Kidney epithelial cell (primary cell): Measurements from ENCODE around the gene NEBL. TPM values are rescaled to one million over a fixed set of nuclear protein-coding genes. Genes with fewer than 3 reads are reported as not detected.

Experiments
- DNase-seq: peaks from one replicate; pipeline ENCODE4 v3.0.0-alpha.2; 2010; ENCODE audit warnings: low read depth
- H3K27me3 ChIP-seq: 2 replicates; pipeline ENCODE4 v1.6.0; 2011; ENCODE audit warnings: low read length; ENCODE audit not compliant: control insufficient read depth, insufficient read depth
- H3K36me3 ChIP-seq: 2 replicates; pipeline ENCODE4 v1.5.1; 2011; ENCODE audit warnings: low read length; ENCODE audit not compliant: control insufficient read depth, insufficient read depth
- H3K4me3 ChIP-seq: 2 replicates; pipeline ENCODE4 v1.5.1; 2011; ENCODE audit warnings: low read depth, mild to moderate bottlenecking, control low read depth, low read length
- total RNA-seq: library from RNA; depleted of rRNA; stranded (reverse); fragments of >200 nt; gene quantifications from 2 replicates; pipeline ENCODE4 v1.2.3, GENCODE V29; 2015
- TF ChIP-seq, protein P1 (sequence below): IDR thresholded peaks from 2 replicates; pipeline ENCODE4 v1.5.1; 2011; ENCODE audit warnings: mild to moderate bottlenecking, moderate library complexity, low read length, control low read depth, inconsistent platforms; ENCODE audit not compliant: insufficient read depth, poor library complexity, severe bottlenecking

Gene NEBL
- total RNA-seq, 1 donor from 2014 or later = 6.9 TPM

- TF ChIP-seq, protein P1, sequence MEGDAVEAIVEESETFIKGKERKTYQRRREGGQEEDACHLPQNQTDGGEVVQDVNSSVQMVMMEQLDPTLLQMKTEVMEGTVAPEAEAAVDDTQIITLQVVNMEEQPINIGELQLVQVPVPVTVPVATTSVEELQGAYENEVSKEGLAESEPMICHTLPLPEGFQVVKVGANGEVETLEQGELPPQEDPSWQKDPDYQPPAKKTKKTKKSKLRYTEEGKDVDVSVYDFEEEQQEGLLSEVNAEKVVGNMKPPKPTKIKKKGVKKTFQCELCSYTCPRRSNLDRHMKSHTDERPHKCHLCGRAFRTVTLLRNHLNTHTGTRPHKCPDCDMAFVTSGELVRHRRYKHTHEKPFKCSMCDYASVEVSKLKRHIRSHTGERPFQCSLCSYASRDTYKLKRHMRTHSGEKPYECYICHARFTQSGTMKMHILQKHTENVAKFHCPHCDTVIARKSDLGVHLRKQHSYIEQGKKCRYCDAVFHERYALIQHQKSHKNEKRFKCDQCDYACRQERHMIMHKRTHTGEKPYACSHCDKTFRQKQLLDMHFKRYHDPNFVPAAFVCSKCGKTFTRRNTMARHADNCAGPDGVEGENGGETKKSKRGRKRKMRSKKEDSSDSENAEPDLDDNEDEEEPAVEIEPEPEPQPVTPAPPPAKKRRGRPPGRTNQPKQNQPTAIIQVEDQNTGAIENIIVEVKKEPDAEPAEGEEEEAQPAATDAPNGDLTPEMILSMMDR = no peak
- Histone ChIP-seq H3K27me3 (no peaks in the 10 kb centered on the region), H3K4me3 (no peak overlapping the region), H3K36me3 (no peaks in the 10 kb centered on the region)
- DNase-seq = no peak
Measured at GRCh38 chr10:20852303-20852702, 44.8 kb downstream of the NEBL start.

- H3K36me3 ChIP-seq = no peaks in the 10 kb centered on the region
- DNase-seq = no peak
- TF ChIP-seq, protein P1 = no peak
Measured at GRCh38 chr10:20847512-20847911, 49.6 kb downstream of the NEBL start.

GRCh38 chr10:20846263-20846662, 50.8 kb downstream of the NEBL start:
- TF ChIP-seq, protein P1 = no peak
- Histone ChIP-seq H3K27me3 (no peaks in the 10 kb centered on the region), H3K36me3 (no peaks in the 10 kb centered on the region), H3K4me3 (no peak overlapping the region)
- no peak for DNase-seq

More at GRCh38 chr10:20847512-20847911, 49.6 kb downstream of the NEBL start:
- Histone ChIP-seq H3K27me3 (no peaks in the 10 kb centered on the region), H3K4me3 (no peak overlapping the region)

DNA sequence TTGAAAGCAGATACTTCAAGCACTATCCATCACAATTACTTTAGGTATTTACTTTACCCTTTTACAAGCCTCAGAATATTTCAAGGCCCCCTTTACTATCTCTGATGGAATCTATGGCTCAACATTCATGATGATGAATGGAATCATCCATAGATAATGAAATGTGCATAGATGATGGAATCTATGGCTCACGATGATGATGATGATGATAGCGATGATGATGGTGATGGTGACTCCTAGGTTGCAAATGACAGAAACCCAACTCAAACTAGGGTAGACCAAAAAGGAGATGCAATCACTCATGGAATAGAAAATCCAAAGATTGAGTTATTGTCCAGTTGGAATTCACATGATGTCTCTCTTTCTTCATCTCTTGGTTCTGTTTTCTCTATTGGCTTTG, 55.7 kb downstream of the NEBL start:
- H3K27me3 ChIP-seq = no peaks in the 10 kb centered on the region
- H3K36me3 ChIP-seq = no peaks in the 10 kb centered on the region

GRCh38 chr10:20839910-20840309, 57.2 kb downstream of the NEBL start:
- TF ChIP-seq, protein P1 = no peak
- no peaks in the 10 kb centered on the region for H3K27me3 ChIP-seq
- H3K36me3 ChIP-seq = no peaks in the 10 kb centered on the region
- no peak overlapping the region for H3K4me3 ChIP-seq
- DNase-seq = no peak

More for the DNA sequence above, 55.7 kb downstream of the NEBL start:
- DNase-seq = no peak
- TF ChIP-seq, protein P1 = no peak
- no peak overlapping the region for H3K4me3 ChIP-seq

DNA sequence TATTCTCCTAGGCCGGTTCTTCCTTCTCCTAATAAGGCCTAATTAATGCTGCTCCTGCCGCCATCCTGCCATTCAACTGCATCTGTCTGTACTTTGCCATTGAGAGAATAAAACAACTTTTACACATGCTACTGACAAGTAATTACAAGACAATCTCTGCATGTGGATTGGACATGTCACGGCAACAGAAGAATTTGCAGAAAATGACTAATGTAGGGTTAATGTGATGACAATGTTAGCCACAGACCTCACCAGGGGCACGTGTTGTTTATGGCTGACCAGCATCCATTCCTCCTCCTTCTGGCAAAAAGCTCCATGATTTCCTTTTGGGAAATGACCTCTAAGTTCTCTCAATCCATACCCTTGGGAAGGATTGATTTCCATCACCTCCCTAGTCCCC, 58.0 kb downstream of the NEBL start:
- H3K27me3 ChIP-seq = no peaks in the 10 kb centered on the region
- no peak for DNase-seq

More for the DNA sequence above, 58.0 kb downstream of the NEBL start:
- no peak overlapping the region for H3K4me3 ChIP-seq
- no peaks in the 10 kb centered on the region for H3K36me3 ChIP-seq
- TF ChIP-seq, protein P1 = no peak
